Common myeloid progenitor, CD34-positive (primary cell): Measurements from ENCODE around the gene TCF20.

Experiments
- CTCF ChIA-PET: fragments of 350-600 bp; sonication (Branson Sonifier 250); formaldehyde crosslinking; loops from one replicate; lab custom pipeline; 2021; ENCODE audit warnings: antibody characterized with exemption; lab: Charles Lee
- POLR2A ChIA-PET: fragments of 350-600 bp; sonication (Branson Sonifier 250); formaldehyde crosslinking; loops from one replicate; lab custom pipeline; 2021; ENCODE audit warnings: antibody characterized with exemption; lab: Charles Lee
- DNase-seq, 3 donors: peaks; one replicate each; pipeline versions ENCODE4 v3.0.0 to v3.0.0-alpha.2; 2013
- H3K27ac ChIP-seq, 2 experiments: 1 replicate in 1 of 2; 2 replicates in 1 of 2; pipeline ENCODE4 v1.7.0; 2013; ENCODE audit warnings: inconsistent platforms in 2 of 2, low read length in 2 of 2, mild to moderate bottlenecking in 2 of 2, low read depth in 1 of 2, moderate library complexity in 1 of 2; ENCODE audit not compliant: severe bottlenecking in 2 of 2, insufficient read depth in 1 of 2, poor library complexity in 1 of 2
- H3K27me3 ChIP-seq, 5 experiments: replicated peaks in 2 of 5; 1 replicate in 3 of 5; 2 replicates in 2 of 5; pipeline versions ENCODE4 v1.6.1 to v1.7.0; 2013; ENCODE audit warnings: low read length in 4 of 5, mild to moderate bottlenecking in 2 of 5, moderate library complexity in 2 of 5, inconsistent platforms in 1 of 5; ENCODE audit not compliant: insufficient read depth in 5 of 5, control insufficient read depth in 4 of 5
- H3K36me3 ChIP-seq, 4 experiments: 1 replicate in 2 of 4; 2 replicates in 2 of 4; pipeline versions ENCODE4 v1.6.1 to v1.7.0; 2013; ENCODE audit warnings: low read length in 3 of 4, control low read depth in 1 of 4, mild to moderate bottlenecking in 1 of 4; ENCODE audit not compliant: control insufficient read depth in 4 of 4, insufficient read depth in 4 of 4
- H3K4me1 ChIP-seq, 4 experiments: 1 replicate in 3 of 4; 2 replicates in 1 of 4; pipeline versions ENCODE4 v1.6.1 to v1.7.1; 2013; ENCODE audit warnings: low read length in 3 of 4, mild to moderate bottlenecking in 3 of 4, control low read depth in 1 of 4, inconsistent platforms in 1 of 4, moderate library complexity in 1 of 4; ENCODE audit not compliant: control insufficient read depth in 4 of 4, insufficient read depth in 4 of 4; ENCODE audit errors: control extremely low read depth in 1 of 4
- H3K4me3 ChIP-seq, 7 experiments: 1 replicate in 4 of 7; 2 replicates in 3 of 7; pipeline versions ENCODE4 v1.5.1 to v1.7.0; 2013; ENCODE audit warnings: mild to moderate bottlenecking in 7 of 7, low read length in 6 of 7, moderate library complexity in 6 of 7, inconsistent platforms in 2 of 7, low read depth in 2 of 7, control low read depth in 1 of 7; ENCODE audit not compliant: insufficient read depth in 4 of 7, control insufficient read depth in 1 of 7; ENCODE audit errors: extremely low read depth in 1 of 7
- H3K9me3 ChIP-seq, 5 experiments: 1 replicate in 4 of 5; 2 replicates in 1 of 5; pipeline versions ENCODE4 v1.6.1 to v1.7.1; 2013; ENCODE audit warnings: low read length in 4 of 5, mild to moderate bottlenecking in 2 of 5, inconsistent platforms in 1 of 5, low read depth in 1 of 5, moderate library complexity in 1 of 5; ENCODE audit not compliant: control insufficient read depth in 4 of 5, insufficient read depth in 2 of 5; ENCODE audit errors: control extremely low read depth in 1 of 5
- WGBS: methylation state at CpG from one replicate; pipeline ENCODE4 v1.1.5; 2013; ENCODE audit not compliant: insufficient coverage; 5-methylcytosine and 5-hydroxymethylcytosine counted together

TCF20 gene

GRCh38 chr22:42282252-42282942 lies 11.9 kb upstream of the TCF20 start:
- POLR2A ChIA-PET, result interaction anchor here (0.8 kb wide), 1 partner anchor 11 kb away, joined by 3 read pairs; no protein-coding TSS in a partner anchor

DNA sequence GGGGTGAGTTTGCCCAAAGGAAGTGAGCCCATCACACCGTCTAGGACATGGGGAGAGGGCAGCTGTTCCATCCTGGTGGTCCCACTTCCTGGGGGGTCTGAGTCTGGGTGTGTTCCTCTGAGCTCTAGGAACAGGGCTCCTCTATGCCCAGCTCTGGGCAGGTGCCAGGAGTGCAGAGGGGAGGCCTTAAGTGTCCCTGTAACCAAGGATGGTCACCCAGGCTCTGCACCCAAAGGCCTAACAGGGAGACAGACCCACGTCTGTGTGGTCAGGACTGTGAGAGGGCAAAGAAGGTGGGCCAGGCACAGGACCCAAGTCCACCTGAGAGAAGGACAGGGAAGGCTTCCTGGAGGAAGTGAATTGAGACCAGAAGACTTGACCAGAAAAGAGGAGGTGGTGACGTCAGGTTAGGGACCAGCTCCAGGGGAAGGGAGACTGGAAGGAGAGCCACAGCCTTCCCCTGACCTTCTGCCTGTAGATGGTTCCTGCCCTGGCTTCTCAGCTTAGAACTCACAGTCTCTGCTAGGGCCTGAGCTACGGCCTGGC lies 11.3 kb upstream of the TCF20 start:
- no peak for DNase-seq
- H3K27me3 ChIP-seq, result peaks cover 0 to 42% (median 21%) of the 10 kb centered on the region in 5 experiments

More at GRCh38 chr22:42282252-42282942, 11.9 kb upstream of the TCF20 start:
- H3K27ac ChIP-seq, result no peak overlapping the region
- no peaks in the 10 kb centered on the region for H3K9me3 ChIP-seq
- peaks cover 0 to 28% (median 17%) of the 10 kb centered on the region in 4 experiments for H3K4me1 ChIP-seq
- peaks cover 0 to 42% (median 21%) of the 10 kb centered on the region in 5 experiments for H3K27me3 ChIP-seq
- no peak overlapping the region for H3K4me3 ChIP-seq
- DNase-seq, result no peak
- WGBS, result 88% methylated on average over 19 of the region's 22 CpGs
- H3K36me3 ChIP-seq, result no peaks in the 10 kb centered on the region
- CTCF ChIA-PET, result interaction anchor here (0.9 to 1.9 kb wide), 4 partner anchors 9 to 161 kb away, joined by 3 to 7 read pairs (median 4); no protein-coding TSS in a partner anchor

GRCh38 chr22:42281284-42281683 lies 10.8 kb upstream of the TCF20 start:
- Histone ChIP-seq H3K4me3 (no peak overlapping the region), H3K27ac (no peak overlapping the region), H3K36me3 (no peaks in the 10 kb centered on the region), H3K9me3 (no peaks in the 10 kb centered on the region), H3K27me3 (peaks cover 0 to 42% (median 21%) of the 10 kb centered on the region in 5 experiments), H3K4me1 (peaks cover 0 to 19% (median 12%) of the 10 kb centered on the region in 4 experiments)
- POLR2A ChIA-PET, result interaction anchor here (0.6 kb wide), 1 partner anchor 466 kb away, joined by 3 read pairs; no protein-coding TSS in a partner anchor
- WGBS, result 94% methylated on average over 5 of the region's 10 CpGs
- CTCF ChIA-PET, result interaction anchor here (0.6 to 2.5 kb wide), 6 partner anchors 12 to 185 kb away, joined by 3 to 7 read pairs (median 5); no protein-coding TSS in a partner anchor
- no peak for DNase-seq

More for the DNA sequence above, 11.3 kb upstream of the TCF20 start:
- H3K9me3 ChIP-seq, result no peaks in the 10 kb centered on the region
- 86% methylated on average over 4 of the region's 4 CpGs for WGBS
- peaks cover 0 to 22% (median 14%) of the 10 kb centered on the region in 4 experiments for H3K4me1 ChIP-seq
- H3K4me3 ChIP-seq, result no peak overlapping the region
- ChIA-PET CTCF (interaction anchor here (0.6 to 1.9 kb wide), 5 partner anchors 9 to 184 kb away, joined by 3 to 7 read pairs (median 3); no protein-coding TSS in a partner anchor), POLR2A (interaction anchor here (0.8 kb wide), 1 partner anchor 10 kb away, joined by 3 read pairs; no protein-coding TSS in a partner anchor)
- H3K36me3 ChIP-seq, result no peaks in the 10 kb centered on the region
- no peak overlapping the region for H3K27ac ChIP-seq

DNA sequence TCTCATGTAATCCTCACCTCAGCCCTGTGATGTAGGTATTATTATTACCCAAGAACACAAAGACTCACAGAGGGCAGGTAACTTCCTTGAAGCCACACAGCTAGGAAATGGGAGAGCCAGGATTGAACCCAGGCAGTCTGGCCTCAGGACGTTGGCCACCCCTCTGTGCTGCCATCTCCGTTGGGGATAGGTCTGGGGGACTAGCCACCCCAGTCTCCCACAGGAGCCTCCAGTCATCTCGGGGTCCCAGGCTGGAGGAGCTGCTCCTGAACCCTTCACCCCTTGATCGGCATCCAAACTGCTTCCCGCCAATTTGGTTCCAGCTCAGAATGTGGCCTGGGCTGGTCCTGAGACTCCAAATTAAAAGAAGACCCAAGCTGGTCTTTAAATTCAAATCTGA lies 10.4 kb upstream of the TCF20 start:
- H3K27ac ChIP-seq, result no peak overlapping the region
- no peaks in the 10 kb centered on the region for H3K36me3 ChIP-seq
- peaks cover 0 to 15% (median 10%) of the 10 kb centered on the region in 4 experiments for H3K4me1 ChIP-seq
- CTCF ChIA-PET, result interaction anchor here (0.7 to 2.5 kb wide), 8 partner anchors 12 to 163 kb away, joined by 3 to 6 read pairs (median 4); no protein-coding TSS in a partner anchor
- POLR2A ChIA-PET, result interaction anchor here (0.6 kb wide), 1 partner anchor 467 kb away, joined by 3 read pairs; no protein-coding TSS in a partner anchor
- WGBS, result 98% methylated on average over 5 of the region's 5 CpGs
- DNase-seq, result no peak
- no peak overlapping the region for H3K4me3 ChIP-seq
- no peaks in the 10 kb centered on the region for H3K9me3 ChIP-seq
- H3K27me3 ChIP-seq, result peaks cover 0 to 42% (median 21%) of the 10 kb centered on the region in 5 experiments

DNA sequence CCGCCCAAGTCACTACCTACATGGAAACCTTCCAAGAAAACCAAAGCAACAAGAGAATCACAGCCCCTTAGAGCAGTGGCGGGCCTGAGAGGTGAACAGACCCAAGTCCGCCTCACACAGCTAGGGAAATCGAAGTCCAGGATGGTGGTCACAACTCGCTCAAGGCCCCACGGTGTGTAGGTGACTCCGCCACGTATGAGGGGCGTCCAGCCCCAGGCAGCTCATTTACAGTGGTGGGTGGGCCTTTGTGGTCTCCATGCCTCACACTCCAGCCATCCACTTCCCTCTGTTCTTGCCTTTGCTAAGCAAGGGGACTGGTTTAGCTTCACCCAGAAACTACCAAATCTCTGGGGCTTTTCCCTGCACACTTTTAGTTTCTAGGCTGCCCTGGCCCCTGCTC lies 9.7 kb upstream of the TCF20 start:
- Histone ChIP-seq H3K4me1 (peaks cover 0 to 13% (median 9%) of the 10 kb centered on the region in 4 experiments), H3K9me3 (no peaks in the 10 kb centered on the region), H3K36me3 (no peaks in the 10 kb centered on the region), H3K4me3 (no peak overlapping the region), H3K27me3 (peaks cover 0 to 40% (median 21%) of the 10 kb centered on the region in 5 experiments), H3K27ac (no peak overlapping the region)
- WGBS, result 100% methylated on average over 1 of the region's 9 CpGs
- CTCF ChIA-PET, result interaction anchor here (0.6 to 2.5 kb wide), 12 partner anchors 9 to 325 kb away, joined by 3 to 6 read pairs (median 3); no protein-coding TSS in a partner anchor
- no peak for DNase-seq
- POLR2A ChIA-PET, result interaction anchor here (1.0 kb wide), 1 partner anchor 88 kb away, joined by 3 read pairs; no protein-coding TSS in a partner anchor

DNA sequence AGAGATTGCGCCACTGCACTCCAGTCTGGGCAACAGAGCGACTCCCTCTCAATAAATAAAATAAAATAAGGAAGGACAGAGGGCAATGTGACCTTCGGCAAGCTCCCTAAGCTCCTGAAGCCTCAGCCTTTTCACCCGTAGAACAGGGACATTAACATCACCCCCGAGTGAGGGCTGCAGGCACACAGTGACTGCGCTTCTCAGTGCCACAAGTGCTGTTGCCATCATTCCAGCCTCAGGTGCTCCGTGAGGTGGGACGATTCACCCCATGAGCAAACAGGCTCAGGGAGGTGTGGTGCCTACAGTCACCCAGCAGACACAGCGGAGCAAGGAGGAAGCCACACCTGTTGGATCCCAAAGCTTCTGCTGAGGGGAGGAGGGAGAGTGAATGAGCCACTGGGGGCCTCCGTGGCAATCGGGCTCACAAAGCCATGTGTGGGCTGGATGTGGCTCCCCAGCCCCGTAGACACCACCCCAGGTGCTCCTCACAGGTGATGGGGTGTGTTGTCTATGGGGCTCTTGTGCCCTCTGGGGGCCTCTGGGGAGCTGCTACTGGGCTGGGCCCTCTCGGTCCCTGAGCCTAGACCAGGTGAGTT lies 9.1 kb upstream of the TCF20 start:
- ChIA-PET CTCF (interaction anchor here (0.5 to 2.5 kb wide), 12 partner anchors 8 to 324 kb away, joined by 3 to 6 read pairs (median 3); no protein-coding TSS in a partner anchor), POLR2A (interaction anchor here (1.0 kb wide), 1 partner anchor 88 kb away, joined by 3 read pairs; no protein-coding TSS in a partner anchor)
- H3K4me1 ChIP-seq, result peaks cover 0 to 13% (median 9%) of the 10 kb centered on the region in 4 experiments
- DNase-seq, result no peak
- no peak overlapping the region for H3K4me3 ChIP-seq
- H3K27me3 ChIP-seq, result peaks cover 0 to 34% (median 17%) of the 10 kb centered on the region in 5 experiments
- H3K36me3 ChIP-seq, result no peaks in the 10 kb centered on the region
- no peaks in the 10 kb centered on the region for H3K9me3 ChIP-seq
- no peak overlapping the region for H3K27ac ChIP-seq
- WGBS, result 92% methylated on average over 11 of the region's 13 CpGs
